Progenitor cell of endocrine pancreas (in vitro differentiated cells): ENCODE data around the gene SCAMP4. TPM values are rescaled to one million over a fixed set of nuclear protein-coding genes. Genes with fewer than 3 reads are reported as not detected.
"Not testable (repeated sequence)": the region's sequence is repeated elsewhere in the genome, so short reads cannot be mapped to it uniquely, and the experiment has no call there.

Source experiments
- DNase-seq: peaks from one replicate; pipeline ENCODE4 v3.0.0; 2021; ENCODE audit warnings: low spot score; ENCODE audit not compliant: unreplicated experiment
- H3K27ac Mint-ChIP-seq: 2 replicates; pipeline ENCODE4 v1.8.0; 2021; ENCODE audit warnings: mild to moderate bottlenecking, moderate library complexity, mixed read lengths
- H3K27me3 Mint-ChIP-seq: 2 replicates; pipeline ENCODE4 v1.8.0; 2021; ENCODE audit warnings: mixed read lengths
- H3K36me3 Mint-ChIP-seq: 2 replicates; pipeline ENCODE4 v1.8.0; 2022; ENCODE audit warnings: mixed read lengths; ENCODE audit not compliant: insufficient read depth
- H3K4me1 Mint-ChIP-seq: 2 replicates; pipeline ENCODE4 v1.8.0; 2021; ENCODE audit warnings: low read depth, mixed read lengths
- H3K4me3 Mint-ChIP-seq: 2 replicates; pipeline ENCODE4 v1.8.0; 2021; ENCODE audit warnings: low read depth, mild to moderate bottlenecking, moderate library complexity, mixed read lengths
- H3K9me3 Mint-ChIP-seq: 2 replicates; pipeline ENCODE4 v1.8.0; 2021; ENCODE audit warnings: low read depth, mixed read lengths
- total RNA-seq: library from RNA; stranded (reverse); gene quantifications from 2 replicates; pipeline ENCODE4 v1.2.1, GENCODE V29; 2021
- TF ChIP-seq, protein P1 (sequence below): fragments of 200-600 bp; sonication (generic); IDR thresholded peaks from one replicate; pipeline ENCODE4 v1.5.0; 2021; ENCODE audit warnings: antibody characterized with exemption, mild to moderate bottlenecking; ENCODE audit not compliant: unreplicated experiment

Gene SCAMP4
- total RNA-seq, 1 donor from 2014 or later, result 102 TPM

DNA sequence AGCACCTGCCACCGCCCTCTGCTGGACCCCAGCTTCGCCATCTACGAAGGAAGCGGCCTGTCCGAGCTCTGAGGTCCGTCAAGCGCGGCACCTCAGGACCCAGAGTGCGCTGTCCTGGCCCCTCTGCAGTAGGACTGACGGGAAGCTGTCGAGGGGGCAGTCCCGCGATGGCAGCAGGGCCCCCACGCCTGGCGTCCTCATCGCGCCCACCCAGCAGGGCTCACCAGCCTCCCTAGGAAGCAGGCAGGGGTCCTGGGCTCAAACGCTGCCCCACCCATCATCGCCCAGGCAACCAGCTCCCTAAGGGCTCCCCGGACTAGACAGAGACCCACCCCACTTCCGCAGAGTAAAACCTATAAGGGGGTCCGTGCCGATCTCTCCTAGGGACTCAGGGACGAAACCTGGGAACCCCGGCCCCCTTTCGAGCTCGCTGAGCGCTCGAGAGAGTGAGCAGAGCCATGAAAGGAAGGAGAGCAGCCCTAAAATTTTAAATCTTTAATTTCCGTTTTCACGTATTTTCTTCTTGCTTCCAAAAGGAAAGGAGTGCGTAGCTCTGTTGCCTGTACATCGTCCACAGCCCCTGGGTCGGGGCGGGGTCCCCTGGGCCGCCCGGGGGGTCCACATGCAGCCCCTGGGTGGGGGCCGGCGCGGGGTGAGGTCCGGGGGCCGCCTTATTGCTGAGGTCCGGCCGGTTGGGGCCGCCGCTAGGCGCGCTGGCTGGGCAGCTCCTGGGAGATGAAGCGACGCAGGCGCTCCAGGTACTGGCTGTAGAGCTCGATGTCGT lies 28.5 kb upstream of the SCAMP4 start:
- not testable (repeated sequence) for H3K27me3 Mint-ChIP-seq, H3K36me3 Mint-ChIP-seq, DNase-seq, H3K9me3 Mint-ChIP-seq
- peaks cover 16% of the 10 kb centered on the region for H3K4me1 Mint-ChIP-seq
- peak overlapping the region; percentile 84 for H3K27ac Mint-ChIP-seq
- TF ChIP-seq, protein P1, sequence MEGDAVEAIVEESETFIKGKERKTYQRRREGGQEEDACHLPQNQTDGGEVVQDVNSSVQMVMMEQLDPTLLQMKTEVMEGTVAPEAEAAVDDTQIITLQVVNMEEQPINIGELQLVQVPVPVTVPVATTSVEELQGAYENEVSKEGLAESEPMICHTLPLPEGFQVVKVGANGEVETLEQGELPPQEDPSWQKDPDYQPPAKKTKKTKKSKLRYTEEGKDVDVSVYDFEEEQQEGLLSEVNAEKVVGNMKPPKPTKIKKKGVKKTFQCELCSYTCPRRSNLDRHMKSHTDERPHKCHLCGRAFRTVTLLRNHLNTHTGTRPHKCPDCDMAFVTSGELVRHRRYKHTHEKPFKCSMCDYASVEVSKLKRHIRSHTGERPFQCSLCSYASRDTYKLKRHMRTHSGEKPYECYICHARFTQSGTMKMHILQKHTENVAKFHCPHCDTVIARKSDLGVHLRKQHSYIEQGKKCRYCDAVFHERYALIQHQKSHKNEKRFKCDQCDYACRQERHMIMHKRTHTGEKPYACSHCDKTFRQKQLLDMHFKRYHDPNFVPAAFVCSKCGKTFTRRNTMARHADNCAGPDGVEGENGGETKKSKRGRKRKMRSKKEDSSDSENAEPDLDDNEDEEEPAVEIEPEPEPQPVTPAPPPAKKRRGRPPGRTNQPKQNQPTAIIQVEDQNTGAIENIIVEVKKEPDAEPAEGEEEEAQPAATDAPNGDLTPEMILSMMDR, result peak; percentile 20
- peak overlapping the region; percentile 93 for H3K4me3 Mint-ChIP-seq

DNA sequence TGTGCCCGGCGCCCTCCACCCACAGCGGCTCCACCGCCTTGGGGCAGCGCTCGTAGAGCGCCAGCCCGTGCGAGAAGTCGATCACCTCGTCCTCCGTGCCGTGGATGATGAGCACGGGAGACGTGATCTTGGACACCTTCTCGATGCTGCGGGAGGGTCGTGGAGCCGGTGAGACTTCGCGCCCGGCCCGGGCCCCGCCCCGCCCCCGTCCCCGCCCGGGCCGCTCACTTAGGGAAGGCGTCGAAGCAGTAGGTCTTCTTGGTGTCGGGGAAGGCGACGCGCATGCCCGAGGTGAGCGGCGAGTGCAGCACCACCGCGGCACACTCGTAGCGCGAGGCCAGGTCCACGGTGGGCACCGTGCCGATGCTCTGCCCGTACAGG lies 27.9 kb upstream of the SCAMP4 start:
- H3K36me3 Mint-ChIP-seq, H3K9me3 Mint-ChIP-seq, H3K27ac Mint-ChIP-seq, H3K4me3 Mint-ChIP-seq, H3K27me3 Mint-ChIP-seq, DNase-seq: not testable (repeated sequence)
- H3K4me1 Mint-ChIP-seq, result peaks cover 16% of the 10 kb centered on the region

DNA sequence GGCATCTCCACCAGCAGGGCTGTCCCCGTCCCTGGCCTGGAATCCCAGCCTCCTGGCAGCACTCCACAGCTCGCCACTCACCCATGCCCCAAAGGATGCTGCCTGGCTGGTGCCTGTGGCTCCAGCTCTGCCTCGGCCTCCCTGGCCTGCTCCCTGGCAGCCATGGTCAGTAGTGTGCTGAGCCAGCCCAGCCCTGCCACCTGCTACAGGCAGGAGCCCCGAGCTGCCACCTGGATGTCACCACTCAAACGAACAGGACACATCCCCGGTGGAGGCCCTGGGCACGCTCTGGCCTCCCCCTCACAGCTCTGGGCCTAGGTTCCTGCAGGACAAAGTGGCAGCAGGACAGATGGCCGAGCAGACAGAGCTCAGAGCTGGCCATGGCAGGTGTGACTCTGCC lies 26.6 kb upstream of the SCAMP4 start:
- not testable (repeated sequence) for H3K9me3 Mint-ChIP-seq, H3K27ac Mint-ChIP-seq, H3K4me3 Mint-ChIP-seq, H3K36me3 Mint-ChIP-seq, H3K27me3 Mint-ChIP-seq, DNase-seq
- H3K4me1 Mint-ChIP-seq, result peaks cover 24% of the 10 kb centered on the region

DNA sequence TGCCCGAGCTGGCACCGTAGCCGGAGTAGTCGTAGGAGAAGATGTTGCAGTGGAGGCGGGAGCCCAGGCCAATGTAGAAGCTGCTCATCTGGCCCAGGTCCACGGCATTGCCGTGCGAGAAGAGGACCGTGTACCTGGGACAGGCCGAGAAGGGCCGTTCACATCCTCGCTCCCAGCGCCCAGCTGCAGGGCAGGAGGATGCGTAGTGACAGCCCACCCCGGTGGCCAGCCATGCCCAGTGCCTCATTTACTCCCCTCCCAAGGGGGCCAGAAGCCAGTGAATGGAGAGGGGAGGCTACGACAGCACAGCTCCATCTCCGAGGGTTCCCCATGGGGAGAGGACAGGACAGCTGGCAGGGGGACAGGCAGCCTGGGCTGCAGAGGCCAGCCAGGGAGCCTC lies 25.2 kb upstream of the SCAMP4 start:
- not testable (repeated sequence) for H3K27ac Mint-ChIP-seq, H3K36me3 Mint-ChIP-seq, H3K27me3 Mint-ChIP-seq, H3K9me3 Mint-ChIP-seq, DNase-seq, H3K4me3 Mint-ChIP-seq
- H3K4me1 Mint-ChIP-seq, result peaks cover 25% of the 10 kb centered on the region

DNA sequence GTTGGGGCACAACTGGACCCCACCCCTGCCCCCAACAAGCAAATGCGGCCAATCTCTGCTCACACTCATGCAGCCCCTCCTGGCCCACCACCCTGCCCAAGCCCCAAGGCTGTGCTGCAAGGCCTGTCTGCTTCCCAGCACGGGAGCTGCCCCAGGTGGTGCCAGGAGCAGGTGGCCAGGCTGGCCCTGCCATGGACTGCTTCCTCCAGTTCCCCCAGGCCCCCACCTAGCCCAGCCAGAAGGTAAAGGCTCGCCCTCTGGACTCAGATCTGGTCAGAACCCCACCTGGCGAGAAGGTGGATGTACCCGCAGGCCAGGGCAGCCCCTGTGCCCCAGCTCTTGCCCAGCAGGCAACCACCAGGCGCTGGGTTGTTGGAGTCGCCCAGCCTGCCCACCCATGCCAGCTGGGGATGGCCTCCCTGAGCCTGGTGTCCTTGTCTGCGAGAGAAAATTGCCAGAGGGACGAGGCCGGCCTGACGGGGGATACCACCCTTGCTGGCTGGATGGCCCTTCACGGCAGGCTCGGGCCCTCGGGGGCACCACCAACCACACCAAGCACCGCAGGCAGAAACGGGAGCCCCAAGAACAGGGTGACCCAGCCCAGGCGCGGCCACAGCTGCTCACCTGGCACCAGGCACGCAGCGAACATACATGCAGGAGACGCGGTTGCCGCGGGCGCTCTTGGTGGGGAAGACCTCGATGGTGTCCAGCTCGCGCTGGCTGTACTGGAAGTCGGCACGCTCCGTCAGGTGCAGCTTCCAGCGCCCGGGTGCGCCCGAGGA lies 24.4 kb upstream of the SCAMP4 start:
- Mint-ChIP-seq H3K27ac (no peak overlapping the region), H3K36me3 (no peaks in the 10 kb centered on the region), H3K27me3 (no peaks in the 10 kb centered on the region), H3K9me3 (no peaks in the 10 kb centered on the region), H3K4me3 (no peak overlapping the region), H3K4me1 (peaks cover 19% of the 10 kb centered on the region)
- TF ChIP-seq, protein P1, result no peak
- DNase-seq, result no peak

DNA sequence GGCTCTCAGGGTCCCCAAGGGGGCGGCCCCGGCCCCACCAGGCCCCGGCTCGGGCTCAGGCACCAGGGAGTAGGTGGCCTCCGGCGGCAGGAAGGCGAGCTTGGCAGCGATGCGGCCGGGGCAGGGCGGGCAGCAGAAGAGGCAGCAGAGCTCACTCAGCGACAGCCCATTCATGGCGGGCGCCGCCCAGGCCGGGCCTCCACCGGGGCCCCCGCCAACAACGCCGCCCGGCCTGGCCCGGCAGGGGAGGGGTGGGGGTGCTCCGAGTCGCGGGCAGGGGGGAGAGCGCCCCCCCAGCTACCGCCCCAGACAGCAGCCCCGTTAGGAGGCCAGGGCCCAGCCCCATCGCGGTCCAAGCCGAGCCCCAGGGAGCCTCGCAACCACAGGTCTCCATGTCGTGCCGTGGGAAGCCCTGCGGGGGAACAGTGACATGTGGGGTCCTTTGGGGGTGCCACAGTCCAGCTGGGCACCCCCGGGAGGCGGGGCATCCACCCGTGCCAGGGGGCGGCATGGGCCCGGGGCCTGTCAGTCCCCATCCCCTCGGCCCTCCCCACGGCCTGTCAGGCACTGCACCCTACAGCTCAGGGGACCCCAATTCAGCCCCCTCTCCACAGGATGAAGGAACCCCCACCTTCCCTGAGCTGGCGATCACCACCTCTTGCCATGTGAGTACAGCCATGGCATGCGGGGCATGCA lies 23.7 kb upstream of the SCAMP4 start:
- H3K4me3 Mint-ChIP-seq, H3K27ac Mint-ChIP-seq, H3K27me3 Mint-ChIP-seq, H3K9me3 Mint-ChIP-seq, DNase-seq, H3K36me3 Mint-ChIP-seq: not testable (repeated sequence)
- peaks cover 19% of the 10 kb centered on the region for H3K4me1 Mint-ChIP-seq

DNA sequence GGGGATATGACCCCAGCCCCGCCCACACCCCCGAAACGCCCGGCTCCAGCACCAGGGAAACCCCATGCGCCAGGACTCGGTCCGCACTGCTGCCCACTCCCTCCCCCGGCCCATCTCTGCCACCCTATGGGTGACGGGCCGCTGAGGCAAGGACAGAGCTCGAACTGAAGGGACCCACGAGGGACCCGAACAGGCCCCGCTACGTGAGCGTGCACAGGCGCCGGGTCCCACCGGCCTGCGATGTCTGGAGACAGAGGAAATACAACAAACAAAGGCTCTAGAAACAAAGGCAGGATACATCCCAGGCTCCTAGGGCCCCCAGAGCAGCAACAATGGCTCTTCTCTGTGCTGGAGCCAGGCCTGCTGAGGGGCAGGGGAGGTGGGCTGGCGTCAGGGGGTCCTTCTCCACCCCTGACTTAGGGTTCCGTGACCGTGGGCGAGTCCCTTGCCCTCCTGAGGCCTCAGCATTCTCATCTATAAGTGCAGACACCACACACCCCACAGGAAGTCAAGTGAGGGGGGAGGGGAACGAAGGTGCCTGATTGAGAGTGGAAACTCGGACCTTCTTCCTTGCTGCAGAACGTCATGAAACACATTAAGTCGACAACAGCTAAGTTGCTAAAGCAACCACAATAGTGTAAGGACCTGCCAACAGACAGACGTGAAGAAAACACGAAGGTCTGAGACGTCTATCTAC lies 23.0 kb upstream of the SCAMP4 start:
- TF ChIP-seq, protein P1, result no peak
- Mint-ChIP-seq H3K4me3 (peak overlapping the region; percentile 93), H3K4me1 (peaks cover 19% of the 10 kb centered on the region), H3K36me3 (no peaks in the 10 kb centered on the region), H3K27ac (peak overlapping the region; percentile 33), H3K9me3 (no peaks in the 10 kb centered on the region), H3K27me3 (no peaks in the 10 kb centered on the region)
- no peak for DNase-seq
